NOMO-1 treated with dmso at 0.1 percent for 144 hours (cell line): Measurements from ENCODE around the gene ACTL7A.
"Not testable (repeated sequence)": the region's sequence is repeated elsewhere in the genome, so short reads cannot be mapped to it uniquely, and the experiment has no call there.

Source experiments
- DNase-seq: peaks from one replicate; lab custom pipeline; 2025; ENCODE audit not compliant: unreplicated experiment; lab: John Stamatoyannopoulos, UW

ACTL7A gene

DNA sequence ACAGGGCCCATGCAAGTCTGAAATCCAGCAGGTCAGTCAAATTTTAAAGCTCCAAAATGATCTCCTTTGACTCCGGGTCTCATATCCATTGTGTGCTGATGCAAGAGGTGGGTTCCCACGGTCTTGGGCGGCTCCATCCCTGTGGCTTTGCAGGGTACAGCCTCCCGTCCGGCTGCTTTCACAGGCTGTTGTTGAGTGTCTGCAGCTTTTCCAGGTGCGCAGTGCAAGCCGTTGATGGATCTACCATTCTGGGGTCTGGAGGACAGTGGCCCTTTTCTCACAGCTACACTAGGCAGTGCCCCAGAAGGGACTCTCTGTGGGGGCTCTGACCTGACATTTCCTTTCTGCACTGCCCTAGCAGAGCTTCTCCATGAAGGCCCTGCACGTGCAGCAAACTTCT, 13.8 kb upstream of the ACTL7A start:
- DNase-seq = not testable (repeated sequence)

DNA sequence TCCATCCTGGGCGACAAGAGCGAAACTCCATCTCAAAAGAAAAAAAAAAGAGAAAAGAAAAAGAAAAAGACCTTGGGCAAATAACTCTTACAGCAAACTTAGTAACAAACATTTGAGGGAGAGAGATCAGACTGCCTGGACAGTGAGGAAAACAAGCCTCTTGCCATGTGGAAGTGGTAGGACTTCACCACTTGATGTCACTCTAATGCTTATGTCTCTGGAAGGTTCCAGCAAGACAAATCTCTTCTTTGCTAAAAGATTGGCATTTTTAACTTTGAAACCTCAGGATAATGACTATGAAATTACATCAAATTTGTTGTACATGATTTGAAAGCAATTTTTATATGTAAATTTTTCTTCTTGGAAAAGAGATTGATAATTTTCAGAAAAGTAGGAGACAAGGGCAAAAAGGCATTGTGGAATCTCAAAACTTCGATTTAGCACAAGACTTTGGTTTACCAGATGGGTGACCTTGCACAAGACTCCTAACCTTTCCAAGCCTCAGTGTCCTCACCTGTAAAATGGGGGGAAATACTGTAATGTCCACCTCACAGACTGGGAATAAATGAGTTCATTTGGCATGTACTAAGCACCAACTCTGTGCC, 11.7 kb upstream of the ACTL7A start:
- DNase-seq = no peak

DNA sequence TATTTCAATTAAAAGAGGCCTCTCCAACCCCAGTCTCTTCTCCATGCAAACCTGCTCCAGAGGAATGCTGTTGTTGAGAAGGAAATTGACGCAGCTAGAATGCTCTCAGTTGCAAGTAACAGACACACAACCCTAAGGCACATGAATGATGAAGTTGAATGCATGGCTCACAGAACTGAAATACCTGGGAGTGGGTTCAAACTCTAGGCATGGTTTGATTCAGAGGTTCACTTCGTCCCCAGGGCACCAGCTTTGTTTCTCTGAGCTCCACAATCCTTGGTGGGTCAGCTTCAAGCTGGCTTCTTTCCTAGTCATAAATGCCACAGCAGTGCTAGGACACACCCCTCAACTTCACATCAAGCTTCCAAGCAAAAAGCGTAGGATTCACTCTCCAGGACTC, 10.9 kb upstream of the ACTL7A start:
- no peak for DNase-seq

DNA sequence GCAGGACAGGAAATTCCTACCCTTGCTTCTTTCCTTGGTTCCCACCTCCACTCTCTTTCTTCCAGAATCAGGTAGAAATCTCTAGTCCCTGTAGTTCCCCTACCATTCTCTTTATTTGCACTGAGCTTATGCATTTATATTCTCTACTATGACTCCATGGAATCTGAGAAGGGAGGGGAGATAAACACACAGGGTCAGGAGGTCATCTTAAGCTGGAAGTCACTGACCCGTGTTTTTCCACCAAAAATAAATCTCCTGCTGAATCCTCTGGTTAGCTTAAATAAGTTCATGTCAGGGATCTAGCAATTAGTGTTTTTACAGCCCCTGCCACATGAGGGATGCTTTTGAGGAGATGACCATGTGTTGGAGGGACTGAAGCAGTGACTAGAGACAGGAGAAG, 10.0 kb upstream of the ACTL7A start:
- no peak for DNase-seq

- DNase-seq = no peak
Observed at GRCh38 chr9:108854094-108854493, 8.0 kb upstream of the ACTL7A start.

- DNase-seq = no peak
Observed at GRCh38 chr9:108854641-108855528, 7.2 kb upstream of the ACTL7A start.

DNA sequence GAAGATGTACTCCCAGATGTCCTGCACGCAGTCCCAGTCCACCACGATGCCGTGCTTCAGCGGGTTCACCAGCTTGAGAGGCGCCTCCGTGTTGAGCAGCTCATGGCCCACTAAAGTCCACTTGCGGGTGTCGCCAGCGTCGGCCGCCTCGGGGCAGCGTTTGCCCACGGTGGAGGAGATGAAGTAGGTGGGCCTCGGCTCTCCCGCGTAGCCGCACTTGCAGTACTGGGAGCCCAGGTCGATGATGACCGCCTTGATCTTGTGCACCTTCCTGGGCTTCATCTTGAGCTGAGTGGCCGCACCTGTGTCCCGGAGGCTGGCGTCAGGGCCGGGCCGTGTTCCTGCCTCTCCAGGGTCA, 6.6 kb upstream of the ACTL7A start:
- no peak for DNase-seq

DNA sequence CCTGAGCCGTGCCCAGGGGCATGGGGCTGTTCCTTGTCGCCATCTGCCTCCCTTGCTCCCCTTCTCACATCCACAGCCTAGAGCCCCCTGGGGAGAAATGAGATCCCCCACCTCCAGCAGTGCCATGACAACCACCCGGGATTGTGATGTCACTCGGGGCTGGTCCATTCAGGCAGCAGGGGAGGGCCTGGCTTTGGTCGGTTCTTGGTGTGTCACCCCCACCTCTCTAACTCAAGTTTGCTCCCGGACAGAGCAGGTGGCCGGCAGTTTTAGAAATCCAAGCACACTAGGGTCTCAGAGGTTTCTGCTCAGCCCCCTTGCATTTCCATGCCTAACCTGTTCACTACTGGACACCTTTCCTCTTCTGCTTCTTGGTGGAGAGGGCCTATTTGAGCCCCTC, 6.2 kb upstream of the ACTL7A start, which contains the start of gene ACTL7B:
ACTL7B (minus strand) TSS at position 99 of the 400 bp plus-strand sequence; CDS start at position 43, 56 bp downstream.
- DNase-seq = no peak

GRCh38 chr9:108857572-108857971, 4.5 kb upstream of the ACTL7A start:
- DNase-seq = no peak

GRCh38 chr9:108859459-108860114, 2.5 kb upstream of the ACTL7A start:
- no peak for DNase-seq

DNA sequence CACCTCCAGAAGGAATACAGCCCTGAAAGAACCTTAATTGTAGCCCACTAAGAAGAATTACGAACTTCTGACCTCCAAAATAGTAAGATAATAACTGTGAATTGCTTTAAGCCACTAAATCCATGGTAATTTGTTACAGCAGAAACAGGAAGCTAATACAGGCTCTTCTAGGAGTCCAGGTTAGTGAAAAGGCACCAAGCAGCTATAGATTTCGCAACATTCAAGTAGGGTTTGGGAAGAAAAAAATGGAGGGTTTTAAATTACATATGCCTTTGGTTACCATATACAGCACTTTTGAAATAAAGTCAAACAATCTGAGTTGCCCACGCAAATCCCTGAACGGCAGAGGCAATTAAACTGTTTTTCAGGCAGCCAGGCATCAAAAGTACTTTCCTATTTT, 1.7 kb upstream of the ACTL7A start:
- DNase-seq = no peak

GRCh38 chr9:108860764-108861163, 1.3 kb upstream of the ACTL7A start:
- DNase-seq = no peak

- no peak for DNase-seq
Observed at GRCh38 chr9:108861464-108861863, 602 bp upstream of the ACTL7A start.

GRCh38 chr9:108863891-108864290, 1.8 kb downstream of the ACTL7A start:
- DNase-seq = no peak

GRCh38 chr9:108864446-108864845, 2.4 kb downstream of the ACTL7A start:
- no peak for DNase-seq

- no peak for DNase-seq
Observed at GRCh38 chr9:108865037-108865436, 3.0 kb downstream of the ACTL7A start.

DNA sequence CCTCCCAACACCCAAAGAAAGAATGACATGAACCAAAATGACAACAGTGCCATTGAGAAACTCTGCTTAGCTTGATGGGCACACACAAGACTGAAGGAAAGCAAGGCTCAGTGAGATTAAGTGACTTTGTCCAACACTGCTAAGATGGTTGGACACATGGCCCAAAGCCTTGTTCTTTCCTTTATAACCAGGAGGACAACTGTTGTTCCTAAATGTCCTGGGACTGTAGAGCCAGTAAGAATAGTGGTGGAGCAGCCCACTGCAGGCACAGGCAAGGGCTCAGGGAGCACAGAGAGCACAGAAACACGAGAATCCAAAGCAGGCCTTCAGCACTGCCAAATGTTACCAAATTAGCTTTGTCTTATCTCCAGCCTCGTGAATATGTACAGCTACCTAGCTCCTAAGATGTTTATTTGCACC, 3.9 kb downstream of the ACTL7A start:
- DNase-seq = no peak

DNA sequence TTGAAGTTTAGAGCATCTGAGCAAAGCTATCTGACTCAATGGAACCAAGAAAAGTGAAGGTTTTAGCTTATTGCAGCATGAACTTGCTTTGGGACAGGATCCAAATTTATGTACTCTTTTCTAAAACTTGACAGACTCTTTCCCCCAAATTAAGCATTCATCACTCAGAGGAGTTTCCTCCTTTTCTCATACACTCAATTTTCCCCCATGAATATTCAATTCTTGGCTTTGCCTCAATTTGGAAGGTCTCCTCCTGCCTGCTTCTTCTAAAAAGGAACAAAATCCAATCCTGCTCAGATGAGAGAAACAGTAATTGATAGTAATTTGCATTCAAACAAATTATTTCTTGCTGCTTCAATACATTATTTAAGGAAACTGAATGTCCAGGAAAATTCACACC, 5.0 kb downstream of the ACTL7A start:
- no peak for DNase-seq

GRCh38 chr9:108867829-108868228, 5.8 kb downstream of the ACTL7A start:
- no peak for DNase-seq

DNA sequence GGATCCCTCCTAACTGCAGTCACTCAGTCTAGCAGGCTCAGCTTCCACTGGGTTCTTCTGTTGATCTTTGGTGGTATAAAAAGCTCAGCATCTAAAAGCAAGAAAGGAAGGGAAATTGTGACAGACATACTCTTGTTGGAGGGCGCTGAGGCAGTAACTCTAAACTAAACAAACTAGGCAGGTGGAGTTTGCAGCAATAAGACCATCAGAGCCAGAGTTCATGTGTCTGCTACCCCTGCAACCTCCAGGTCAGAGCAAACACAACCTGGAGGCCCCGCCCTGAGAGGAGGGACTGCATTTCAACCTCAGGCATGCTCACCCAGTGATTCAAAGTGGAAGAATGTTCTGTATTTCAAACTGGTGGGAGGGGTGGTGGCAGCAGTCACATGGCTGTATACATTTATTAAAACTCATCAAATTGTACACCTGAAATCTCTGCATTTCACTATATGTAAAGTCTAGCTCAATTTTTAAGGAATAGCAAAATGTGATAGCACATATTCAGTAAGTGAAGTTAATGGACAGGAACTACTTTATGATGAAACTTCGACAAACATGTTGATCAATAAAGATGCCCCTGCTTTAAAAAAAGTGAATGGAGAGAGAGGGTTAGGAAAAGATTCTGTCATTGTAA, 7.1 kb downstream of the ACTL7A start:
- DNase-seq = no peak

DNA sequence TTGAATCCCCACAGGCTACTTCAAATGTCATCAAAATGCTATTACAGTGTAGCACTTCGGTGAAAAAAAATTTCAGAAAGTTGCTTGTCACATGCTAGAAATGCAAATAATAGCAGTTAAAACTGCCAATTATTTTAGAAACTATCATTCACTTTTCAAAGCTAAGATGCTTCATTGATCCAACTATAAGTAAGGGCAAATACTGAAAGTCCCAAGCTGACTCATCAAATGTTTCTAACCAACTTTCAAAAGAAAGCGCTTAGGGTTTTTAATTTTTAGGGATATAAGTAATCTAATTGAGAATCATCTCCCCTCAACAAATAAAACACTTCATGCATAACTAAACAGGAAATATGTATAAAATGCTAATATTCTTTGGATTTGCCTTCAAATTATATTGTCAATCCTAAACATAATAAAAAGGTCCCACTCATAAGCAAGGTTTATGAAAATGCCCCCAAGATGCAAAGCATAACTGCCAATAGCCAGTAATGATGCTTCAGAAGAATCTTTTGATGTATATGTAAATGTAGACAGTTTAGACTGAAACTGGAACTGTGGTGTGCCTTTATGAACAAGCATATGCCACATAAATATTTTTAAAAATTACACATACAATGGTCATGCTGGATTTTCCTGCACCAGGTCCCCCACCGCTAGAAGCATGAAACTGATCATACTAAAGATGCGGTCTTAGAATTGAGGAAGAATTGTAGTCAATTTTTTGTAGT, 12.2 kb downstream of the ACTL7A start:
- no peak for DNase-seq
